HG02571 (cell line): ENCODE data around the gene TAF11.
"Not testable (repeated sequence)": the region's sequence is repeated elsewhere in the genome, so short reads cannot be mapped to it uniquely, and the experiment has no call there.

ENCODE experiments used
- ATAC-seq: cut with Tn5 transposase; IDR thresholded peaks from one replicate; pipeline ENCODE4 v1.9.1; 2021; ENCODE audit warnings: mild to moderate bottlenecking, moderate library complexity; ENCODE audit not compliant: unreplicated experiment

The TAF11 gene

GRCh38 chr6:34867484-34867883 lies 20.4 kb downstream of the TAF11 start:
- ATAC-seq, result no peak

- ATAC-seq, result no peak
Observed at GRCh38 chr6:34866509-34866908, 21.3 kb downstream of the TAF11 start.

GRCh38 chr6:34865107-34865506 lies 22.7 kb downstream of the TAF11 start:
- ATAC-seq, result no peak

GRCh38 chr6:34864007-34864406 lies 23.8 kb downstream of the TAF11 start:
- no peak for ATAC-seq

GRCh38 chr6:34860776-34861175 lies 27.1 kb downstream of the TAF11 start:
- ATAC-seq, result no peak

- ATAC-seq, result no peak
Observed at GRCh38 chr6:34859951-34860350, 27.9 kb downstream of the TAF11 start.

- ATAC-seq, result no peak
Observed at GRCh38 chr6:34858681-34859080, 29.2 kb downstream of the TAF11 start.

- no peak for ATAC-seq
Observed at GRCh38 chr6:34855463-34855862, 32.4 kb downstream of the TAF11 start.

GRCh38 chr6:34852406-34853085 lies 35.3 kb downstream of the TAF11 start:
- ATAC-seq, result no peak

GRCh38 chr6:34851361-34851760 lies 36.5 kb downstream of the TAF11 start:
- ATAC-seq, result no peak

- not testable (repeated sequence) for ATAC-seq
Observed at GRCh38 chr6:34849066-34849465, 38.8 kb downstream of the TAF11 start.

GRCh38 chr6:34839666-34840352 lies 48.0 kb downstream of the TAF11 start:
- no peak for ATAC-seq

GRCh38 chr6:34837528-34837927 lies 50.3 kb downstream of the TAF11 start:
- ATAC-seq, result no peak

- ATAC-seq, result no peak
Observed at GRCh38 chr6:34836451-34836850, 51.4 kb downstream of the TAF11 start.

- no peak for ATAC-seq
Observed at GRCh38 chr6:34836008-34836407, 51.8 kb downstream of the TAF11 start.

GRCh38 chr6:34834789-34835518 lies 52.9 kb downstream of the TAF11 start:
- ATAC-seq, result no peak

- no peak for ATAC-seq
Observed at GRCh38 chr6:34832942-34833341, 54.9 kb downstream of the TAF11 start.

- no peak for ATAC-seq
Observed at GRCh38 chr6:34829137-34829536, 58.7 kb downstream of the TAF11 start.
